Measurements from ENCODE around the gene KCP. TPM values are rescaled to one million over a fixed set of nuclear protein-coding genes. Genes with fewer than 3 reads are reported as not detected.

The KCP gene
- total RNA-seq, 1 experiment from 2014 or later: 1.6 TPM

- no peaks in the 10 kb centered on the region for H3K79me2 ChIP-seq (ENCODE audit: insufficient read depth, low read length)
- no TSS peak for BruUV-seq (replicated peaks)
- TF ChIP-seq CEBPB (IDR thresholded peaks at IDR 0.05; ENCODE audit: low read depth): no peak
- no peak for TF ChIP-seq ATF3 (IDR thresholded peaks at IDR 0.05)
- TF ChIP-seq SP1 (IDR thresholded peaks at IDR 0.05; ENCODE audit: low read depth): no peak
- TF ChIP-seq EGR1 (IDR thresholded peaks at IDR 0.05; ENCODE audit: low read depth): no peak
- no peak for TF ChIP-seq RAD21 (IDR thresholded peaks at IDR 0.05; ENCODE audit: low read depth)
- no peak for TF ChIP-seq POLR2A (IDR thresholded peaks at IDR 0.05; ENCODE audit: borderline replicate concordance, extremely low read depth, insufficient read depth, insufficient read length)
- no peak for TF ChIP-seq MAX (IDR thresholded peaks at IDR 0.05)
- no peak for TF ChIP-seq CTCF (IDR thresholded peaks at IDR 0.05 in 2 of 3, conservative IDR thresholded peaks at IDR 0.05 in 1 of 3; ENCODE audit: borderline replicate concordance in 1 of 3, insufficient read depth in 1 of 3, low read depth in 2 of 3, low read length in 2 of 3)
- TF ChIP-seq CBX3 (IDR thresholded peaks at IDR 0.05; ENCODE audit: low read depth): no peak
- TF ChIP-seq ZNF274 (IDR thresholded peaks at IDR 0.05; ENCODE audit: low read depth, low read length): no peak
- H3K4me3 ChIP-seq (replicated peaks in 1 of 2; ENCODE audit: low read depth in 1 of 2, low read length in 2 of 2): no peak overlapping the region
- intact Hi-C loops (cut with micrococcal nuclease): no loop called here
- no peak overlapping the region for H3K27ac ChIP-seq (ENCODE audit: low read depth, low read length)
- no peak for ATAC-seq
- CTCF ChIA-PET: no interaction called here
- H3K9me2 ChIP-seq (ENCODE audit: insufficient read depth): no peaks in the 10 kb centered on the region
- H4K20me1 ChIP-seq (ENCODE audit: insufficient read depth): no peaks in the 10 kb centered on the region
- RAD21 ChIA-PET (ENCODE audit: low non-redundant PET in 1 of 2, low total read pairs in 2 of 2, uncharacterized antibody in 2 of 2, unreplicated experiment in 2 of 2): no interaction called here
- H3K36me3 ChIP-seq (ENCODE audit: control insufficient read depth in 1 of 2, insufficient read depth in 2 of 2, low read length in 2 of 2): no peaks in the 10 kb centered on the region
- POLR2A ChIA-PET: no interaction called here
- H3K27me3 ChIP-seq (ENCODE audit: insufficient read depth, low read length): no peaks in the 10 kb centered on the region
- no peak overlapping the region for H3K4me2 ChIP-seq (ENCODE audit: low read length)
- H3K9ac ChIP-seq (ENCODE audit: low read length): no peak overlapping the region
- H3K4me1 ChIP-seq (ENCODE audit: control insufficient read depth in 1 of 2, insufficient read depth in 2 of 2, low read length in 2 of 2): peaks cover 6 to 9% of the 10 kb centered on the region in 2 experiments; a peak in 2 of 4 replicates
- no peaks in the 10 kb centered on the region for H3K9me3 ChIP-seq (ENCODE audit: control insufficient read depth in 1 of 2, insufficient read depth in 1 of 2, low read depth in 1 of 2, low read length in 2 of 2)
- DNase-seq (ENCODE audit: low read depth, low spot score): no peak
- H2AFZ ChIP-seq (ENCODE audit: low read depth, low read length, poor library complexity, severe bottlenecking): no peak overlapping the region
Observed at GRCh38 chr7:128933180-128933891, 22.8 kb upstream of the KCP start.

All from HCT116 (cell line).